Measurements from ENCODE around the gene XKR8.
A peak's percentile ranks its signal among the peaks of the same experiment; 100 is the strongest.

The XKR8 gene, protein sequence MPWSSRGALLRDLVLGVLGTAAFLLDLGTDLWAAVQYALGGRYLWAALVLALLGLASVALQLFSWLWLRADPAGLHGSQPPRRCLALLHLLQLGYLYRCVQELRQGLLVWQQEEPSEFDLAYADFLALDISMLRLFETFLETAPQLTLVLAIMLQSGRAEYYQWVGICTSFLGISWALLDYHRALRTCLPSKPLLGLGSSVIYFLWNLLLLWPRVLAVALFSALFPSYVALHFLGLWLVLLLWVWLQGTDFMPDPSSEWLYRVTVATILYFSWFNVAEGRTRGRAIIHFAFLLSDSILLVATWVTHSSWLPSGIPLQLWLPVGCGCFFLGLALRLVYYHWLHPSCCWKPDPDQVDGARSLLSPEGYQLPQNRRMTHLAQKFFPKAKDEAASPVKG

DNA sequence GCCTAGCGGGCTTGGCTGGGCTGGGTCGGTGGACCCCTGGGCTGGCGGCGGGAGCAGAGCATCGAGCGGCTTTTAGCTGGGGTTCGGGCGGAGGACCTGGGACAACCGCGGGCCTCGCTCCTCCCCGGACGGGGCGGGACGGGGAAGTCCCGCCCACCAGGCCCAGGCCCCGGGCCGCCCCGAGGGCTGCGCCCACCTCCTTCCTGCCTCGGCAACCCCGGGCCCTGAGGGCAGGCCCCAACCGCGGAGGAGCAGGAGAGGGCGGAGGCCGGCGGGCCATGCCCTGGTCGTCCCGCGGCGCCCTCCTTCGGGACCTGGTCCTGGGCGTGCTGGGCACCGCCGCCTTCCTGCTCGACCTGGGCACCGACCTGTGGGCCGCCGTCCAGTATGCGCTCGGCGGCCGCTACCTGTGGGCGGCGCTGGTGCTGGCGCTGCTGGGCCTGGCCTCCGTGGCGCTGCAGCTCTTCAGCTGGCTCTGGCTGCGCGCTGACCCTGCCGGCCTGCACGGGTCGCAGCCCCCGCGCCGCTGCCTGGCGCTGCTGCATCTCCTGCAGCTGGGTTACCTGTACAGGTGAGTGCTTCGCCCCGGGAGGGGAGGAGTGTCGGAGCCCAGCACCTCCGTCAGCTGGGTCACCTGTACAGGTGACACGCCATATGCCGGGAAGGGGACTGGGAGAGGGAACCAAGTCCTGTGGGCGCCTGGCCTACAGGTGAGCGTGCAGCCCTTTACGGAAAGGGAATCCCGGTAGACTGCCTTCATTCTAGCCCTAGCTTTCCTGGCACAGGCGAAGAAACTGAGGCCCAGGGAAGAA is at the start of gene XKR8:
Gene XKR8, plus strand, starts transcription at position 182 of the 812 bp plus-strand sequence. Its CDS starts 97 bp downstream, at position 279.
- peak; percentile 97 for DNase-seq (ENCODE audit: low spot score)

DNA sequence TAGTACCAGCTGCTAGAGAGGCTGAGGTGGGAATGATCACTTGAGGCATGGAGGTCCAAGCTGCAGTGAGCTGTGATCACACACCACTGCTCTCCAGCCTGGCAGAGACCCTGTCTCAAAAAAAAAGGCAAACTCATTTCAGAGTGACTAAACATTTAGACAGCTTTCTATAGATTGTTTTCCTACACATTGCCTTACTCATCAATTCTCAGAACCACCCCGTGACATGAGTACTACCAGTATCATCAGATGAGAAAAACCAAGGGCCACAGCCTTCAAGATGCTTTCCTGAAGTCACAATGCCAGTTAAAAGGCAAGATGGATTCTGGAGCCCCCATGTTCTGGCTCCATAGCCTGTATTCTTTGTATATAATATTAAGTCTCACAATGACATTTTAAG is 47.3 kb upstream of the XKR8 start:
- no peak for DNase-seq (ENCODE audit: low spot score)

DNA sequence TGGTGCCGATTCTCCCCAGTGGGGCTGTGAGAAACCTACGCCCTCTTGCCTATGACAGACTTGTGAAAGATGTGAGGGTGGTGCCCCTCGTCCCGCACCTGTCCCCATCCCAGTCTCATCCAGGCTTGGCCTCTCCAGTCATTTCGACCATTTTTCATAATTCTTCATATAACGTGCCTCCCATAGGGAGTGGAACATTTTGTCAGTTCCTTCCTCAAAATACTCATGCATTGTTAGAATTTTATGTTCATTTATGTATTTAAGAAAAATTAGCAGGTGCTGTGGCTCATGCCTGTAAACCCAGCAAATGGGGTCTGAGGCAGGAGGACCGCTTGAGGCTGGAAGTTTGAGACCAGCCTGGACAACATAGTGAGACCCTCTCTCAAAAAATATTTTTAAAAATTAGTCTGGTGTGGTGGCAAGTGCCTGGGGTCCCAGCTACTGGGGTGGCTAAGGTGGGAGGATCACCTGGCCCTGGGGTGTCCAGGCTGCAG is 44.6 kb upstream of the XKR8 start:
- DNase-seq (ENCODE audit: low spot score), result no peak

DNA sequence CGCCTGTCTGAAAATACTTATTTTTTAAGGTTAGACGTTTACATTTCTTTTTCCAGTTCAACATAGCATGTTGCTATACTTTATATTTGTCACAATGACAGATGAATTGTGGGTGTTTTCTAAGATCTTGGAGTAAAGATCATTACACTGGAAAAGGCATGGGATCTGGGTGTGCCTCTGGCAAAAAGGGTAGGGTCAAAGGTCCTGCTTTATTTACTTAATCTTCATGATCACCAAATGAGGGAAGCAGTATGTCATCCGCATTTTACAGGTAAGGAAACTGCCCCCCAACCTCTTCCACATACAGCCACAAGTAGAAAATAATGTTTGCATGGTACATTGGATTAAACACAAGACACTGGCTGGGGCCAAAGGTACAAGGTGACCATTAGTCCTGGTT is 37.5 kb upstream of the XKR8 start:
- no peak for DNase-seq (ENCODE audit: low spot score)

DNA sequence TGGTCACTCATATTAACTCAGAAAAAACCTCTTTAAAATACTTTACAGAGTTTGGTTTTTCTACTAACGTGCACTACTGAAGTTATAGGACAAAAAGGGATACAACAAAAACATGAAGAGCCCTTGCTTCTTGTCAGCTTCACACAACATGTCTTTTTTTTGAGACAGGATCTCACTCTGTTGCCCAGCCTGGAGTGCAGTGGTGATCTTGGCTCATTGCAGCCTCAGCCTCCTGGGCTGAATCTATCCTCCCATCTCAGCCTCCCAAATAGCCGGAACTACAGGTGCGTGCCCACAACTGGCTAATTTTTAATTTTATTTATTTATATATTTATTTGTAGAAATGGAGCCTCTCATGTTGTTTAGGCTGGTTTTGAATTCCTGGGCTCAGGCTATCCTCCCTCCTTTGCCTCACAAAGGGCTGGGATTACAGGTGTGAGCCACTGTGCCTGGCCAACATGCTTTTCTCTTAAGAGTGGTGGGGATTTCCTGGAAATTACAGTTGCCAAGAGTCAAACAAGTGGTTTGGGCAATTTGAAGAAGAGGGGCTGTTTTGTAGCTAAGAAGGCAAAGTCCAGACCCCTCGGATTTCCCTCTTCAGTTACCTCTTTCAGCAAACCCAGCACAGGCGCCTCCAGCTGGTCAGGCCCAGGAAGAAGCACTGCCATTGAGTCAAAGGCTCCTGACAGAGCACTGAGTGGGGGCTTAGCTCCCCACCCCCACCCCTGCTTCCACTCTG is 31.4 kb upstream of the XKR8 start:
- no peak for DNase-seq (ENCODE audit: low spot score)

DNA sequence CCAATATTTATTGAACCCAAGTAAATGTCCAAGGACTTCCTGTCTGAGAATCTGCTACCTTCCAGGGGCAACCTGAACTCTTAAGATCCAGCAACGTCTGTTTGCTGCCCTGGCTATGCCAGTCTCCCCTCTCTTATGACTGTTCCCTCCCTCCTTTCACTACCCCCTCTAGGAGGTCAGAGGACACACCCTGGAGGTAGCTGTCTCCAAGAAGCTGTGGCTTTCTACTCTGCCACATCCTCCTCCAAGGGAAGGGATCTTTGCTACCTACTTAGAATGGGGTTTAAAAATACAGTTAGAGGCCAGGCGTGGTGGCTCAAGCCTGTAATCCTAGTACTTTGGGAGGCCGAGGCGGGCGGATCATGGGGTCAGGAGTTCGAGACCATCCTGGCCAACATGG is 28.6 kb upstream of the XKR8 start:
- no peak for DNase-seq (ENCODE audit: low spot score)

DNA sequence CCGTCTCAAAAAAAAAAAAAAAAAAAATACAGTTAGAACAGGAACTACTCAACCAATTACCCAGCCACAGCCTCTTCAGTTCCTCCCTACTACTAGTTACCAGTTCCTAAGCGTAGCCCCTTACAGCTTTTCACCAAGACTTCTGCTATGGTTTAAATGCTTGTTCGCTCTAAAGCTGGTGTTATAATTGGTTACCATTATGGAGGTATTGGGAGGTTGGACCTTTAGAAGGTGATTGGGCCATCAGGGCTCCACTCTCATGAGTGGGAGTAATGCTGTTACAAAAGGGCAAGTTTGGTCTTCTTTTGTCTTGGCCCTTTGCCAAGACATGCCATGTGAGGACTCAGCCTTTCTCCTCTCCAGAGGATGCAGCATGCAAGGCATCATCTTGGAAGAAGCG is 28.0 kb upstream of the XKR8 start:
- no peak for DNase-seq (ENCODE audit: low spot score)

DNA sequence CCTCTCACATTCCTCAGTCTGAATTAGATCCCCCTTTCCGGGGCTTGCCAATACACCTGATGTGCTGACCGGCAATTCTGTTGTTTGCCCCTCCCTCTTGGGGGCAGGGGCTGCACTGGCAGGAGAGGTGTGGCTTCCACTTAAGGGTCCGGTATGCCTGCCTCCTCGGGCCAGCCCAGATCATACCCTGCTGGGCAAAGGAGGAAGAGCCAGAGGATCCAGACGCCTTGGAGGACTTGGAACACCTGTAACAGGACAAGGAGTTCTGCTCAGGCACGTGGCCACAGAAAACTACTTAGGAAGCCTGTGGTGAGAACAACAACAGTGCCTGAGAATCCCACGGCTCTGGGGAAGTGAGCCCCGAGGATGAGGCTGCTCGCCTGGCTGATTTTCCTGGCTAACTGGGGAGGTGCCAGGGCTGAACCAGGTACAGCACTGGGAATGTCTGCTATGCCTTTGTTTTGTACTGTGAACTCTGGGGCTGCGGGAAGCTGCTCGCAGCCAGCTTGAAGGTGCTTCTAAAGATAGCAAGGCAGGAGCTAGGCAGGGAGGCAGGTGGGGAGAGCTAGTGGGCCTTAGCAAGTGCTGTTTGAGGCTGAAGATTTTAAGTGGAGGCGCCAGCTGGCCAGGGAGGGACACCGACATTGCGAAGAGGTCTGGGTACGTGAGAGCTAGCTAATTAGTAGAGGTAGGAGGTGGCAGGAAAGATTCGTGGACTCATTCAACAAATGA is 24.8 kb upstream of the XKR8 start, which contains the start of gene SMPDL3B:
Gene SMPDL3B, plus strand, starts transcription at position 183 of the 732 bp plus-strand sequence. Its CDS starts 184 bp downstream, at position 367.
- DNase-seq (ENCODE audit: low spot score), result peak; percentile 20

DNA sequence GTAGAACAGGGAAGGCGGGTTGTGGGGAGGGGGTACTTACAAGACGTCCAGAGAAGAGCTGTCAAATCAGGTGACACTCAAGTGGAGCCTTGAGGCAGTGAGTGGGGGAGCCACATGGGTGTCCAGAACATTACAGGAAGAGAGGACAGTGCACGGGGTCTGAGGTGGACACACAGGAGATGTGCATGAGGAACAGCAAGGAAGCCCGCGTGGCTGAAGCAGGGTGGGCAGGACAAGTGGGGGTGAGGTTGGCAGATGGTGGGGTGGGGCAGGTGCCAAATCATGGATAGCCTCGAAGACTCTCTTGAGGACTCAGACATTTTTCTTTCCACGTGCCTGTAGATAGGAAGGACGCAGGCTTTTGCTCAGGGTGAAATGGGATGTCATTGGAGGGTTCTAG is 24.1 kb upstream of the XKR8 start:
- DNase-seq (ENCODE audit: low spot score), result peak; percentile 7

DNA sequence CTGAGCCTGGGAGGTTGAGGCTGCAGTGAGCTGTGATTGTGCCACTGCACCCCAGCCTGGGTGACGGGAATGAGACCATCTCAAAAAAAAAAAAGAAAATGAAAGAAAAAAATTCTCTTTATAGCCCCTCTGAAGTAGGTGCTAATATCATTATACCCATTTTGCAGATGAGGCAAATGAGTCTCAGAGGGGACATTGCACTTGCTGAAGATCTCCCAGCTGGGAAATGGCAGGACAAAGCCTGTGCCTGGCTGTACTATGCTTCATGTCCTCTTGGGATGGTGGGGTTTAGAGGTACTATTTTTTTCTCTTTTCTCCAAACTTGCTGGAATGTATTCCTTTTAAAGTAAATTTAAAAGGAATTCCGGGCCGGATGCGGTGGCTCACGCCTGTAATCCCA is 23.4 kb upstream of the XKR8 start:
- DNase-seq (ENCODE audit: low spot score), result no peak

DNA sequence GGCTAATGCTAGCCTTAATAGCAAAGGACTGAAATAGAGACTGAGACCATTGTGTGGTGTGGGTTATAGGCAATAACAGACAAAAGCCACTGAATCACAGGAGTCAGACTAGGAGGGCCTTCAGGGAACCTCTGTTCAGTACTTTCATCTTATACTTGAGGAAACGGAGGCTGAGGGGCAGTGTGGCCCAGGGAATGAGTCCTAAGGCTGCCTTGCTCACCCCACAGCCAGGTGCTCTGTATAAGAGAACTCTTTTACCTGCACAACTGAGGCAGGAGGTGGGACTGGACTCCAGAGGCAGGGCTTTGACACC is 22.3 kb upstream of the XKR8 start:
- no peak for DNase-seq (ENCODE audit: low spot score)

DNA sequence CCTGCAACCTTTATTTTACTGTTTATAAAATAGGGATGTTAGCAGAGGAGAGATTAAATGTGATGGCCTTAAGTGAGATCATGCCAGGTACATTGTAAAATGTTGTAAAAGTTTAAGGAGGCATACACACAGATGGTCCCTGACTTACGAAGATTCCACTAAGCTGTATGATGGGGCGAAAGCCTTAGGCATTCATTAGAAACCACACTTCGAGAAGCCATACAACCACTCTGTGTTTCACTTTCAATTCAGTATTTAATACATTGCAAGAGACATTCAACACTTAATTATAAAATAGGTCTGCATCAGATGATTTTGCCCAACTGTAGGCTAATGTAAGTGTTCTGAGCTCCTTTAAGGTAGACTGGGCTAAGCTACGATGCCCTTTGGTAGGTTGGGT is 21.3 kb upstream of the XKR8 start:
- DNase-seq (ENCODE audit: low spot score), result no peak

DNA sequence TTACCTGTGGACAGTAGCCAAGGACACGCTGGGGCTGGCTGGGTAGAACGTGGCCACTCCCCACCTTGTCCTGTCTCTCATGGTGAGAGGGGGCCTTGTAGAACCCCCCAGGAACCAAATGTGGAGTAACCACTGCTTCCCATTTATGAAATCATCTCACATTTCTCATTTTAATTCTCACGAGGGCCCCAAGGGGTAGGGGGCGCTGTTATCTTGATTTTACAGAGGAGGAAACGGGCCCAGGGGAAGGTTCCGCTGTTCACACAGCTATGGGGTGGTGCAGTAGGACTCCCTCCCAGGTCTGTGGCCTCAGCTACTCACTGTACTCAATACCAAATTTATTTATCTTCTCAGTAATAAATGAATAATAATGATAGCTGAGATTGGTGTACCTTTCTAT is 19.5 kb upstream of the XKR8 start:
- DNase-seq (ENCODE audit: low spot score), result peak; percentile 67

DNA sequence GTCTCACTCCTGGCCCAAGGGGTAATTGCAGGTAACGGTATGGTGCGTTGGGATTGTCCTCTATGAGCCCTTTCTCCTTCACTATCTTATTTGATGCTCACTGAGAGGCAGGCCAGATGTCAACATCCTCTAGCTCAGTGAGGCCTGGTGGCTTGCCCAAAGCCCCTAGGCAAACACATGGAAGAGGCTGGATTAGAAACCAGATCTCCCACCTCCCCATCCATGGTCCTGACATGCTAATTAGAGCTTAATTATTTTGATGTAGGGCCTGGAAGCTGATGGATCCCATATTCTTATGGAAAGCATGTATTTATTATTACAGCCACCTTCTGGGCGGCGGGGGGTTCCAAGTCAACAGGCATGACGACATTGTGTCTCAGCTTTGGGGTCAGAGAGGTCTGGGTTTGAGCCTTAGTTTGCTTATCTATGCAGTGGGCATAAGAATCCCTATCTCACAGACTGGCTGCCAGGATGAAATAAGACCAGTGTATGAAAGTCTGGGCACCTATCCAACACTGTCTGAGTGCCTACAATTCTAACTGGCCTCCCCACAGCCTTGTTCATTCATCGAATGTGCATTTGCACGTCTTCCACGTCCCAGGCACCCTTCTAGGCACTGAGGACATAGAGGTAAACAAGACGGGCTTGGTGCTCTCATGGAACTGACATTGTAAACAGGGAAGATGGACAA is 18.8 kb upstream of the XKR8 start:
- no peak for DNase-seq (ENCODE audit: low spot score)

DNA sequence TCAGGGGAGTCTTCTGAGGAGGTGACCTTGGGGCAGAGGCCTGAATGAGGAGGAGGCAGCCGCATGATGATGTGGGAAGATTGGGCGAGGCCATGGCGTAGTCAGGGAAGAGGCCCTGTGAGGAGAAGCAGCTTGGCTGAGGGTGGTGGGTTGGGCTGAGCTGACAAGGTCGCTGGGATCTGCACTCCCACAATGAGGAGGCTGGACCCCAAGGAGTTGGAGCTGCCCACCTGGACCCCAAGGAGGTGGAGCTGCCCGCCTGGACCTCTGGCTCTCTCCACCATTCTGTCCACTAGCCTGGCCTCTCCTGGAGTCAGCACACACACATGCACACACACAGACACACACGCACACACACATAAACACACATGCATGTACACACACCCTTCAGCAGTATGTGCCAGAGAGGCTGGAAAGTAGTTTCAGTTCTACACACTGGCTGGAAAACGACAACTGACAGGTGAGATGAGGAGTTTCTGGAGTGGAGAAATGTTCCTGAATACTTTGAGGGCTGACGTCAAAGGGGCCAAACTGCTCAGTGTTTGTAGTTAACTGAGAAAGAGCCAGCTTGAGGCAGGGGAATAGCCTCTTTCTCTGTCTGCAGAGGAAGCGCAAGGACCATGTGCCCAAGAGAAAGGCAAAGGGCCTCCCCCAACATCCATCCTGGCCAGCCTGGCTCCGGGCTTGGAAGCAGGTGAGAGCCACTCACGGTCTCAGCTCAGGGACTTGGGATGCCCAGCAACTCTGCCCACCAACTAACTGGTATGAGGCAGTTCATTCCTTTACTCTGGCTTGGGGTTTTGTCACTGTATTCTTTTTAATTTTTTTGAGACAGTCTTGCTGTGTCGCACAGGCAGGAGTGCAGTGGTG is 17.9 kb upstream of the XKR8 start:
- DNase-seq (ENCODE audit: low spot score), result no peak

DNA sequence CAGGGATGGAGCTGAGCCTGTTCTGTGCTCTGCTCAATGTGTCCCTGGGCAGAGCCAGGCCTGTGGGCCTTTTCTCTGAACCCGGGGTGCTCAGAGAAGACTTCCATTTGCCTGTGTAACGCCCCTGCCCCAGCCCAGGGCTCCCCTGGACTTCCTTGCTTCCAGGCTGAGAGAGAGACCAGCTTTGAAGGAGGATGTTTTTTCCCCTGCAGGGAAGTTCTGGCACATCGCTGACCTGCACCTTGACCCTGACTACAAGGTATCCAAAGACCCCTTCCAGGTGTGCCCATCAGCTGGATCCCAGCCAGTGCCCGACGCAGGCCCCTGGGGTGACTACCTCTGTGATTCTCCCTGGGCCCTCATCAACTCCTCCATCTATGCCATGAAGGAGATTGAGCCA is 14.8 kb upstream of the XKR8 start:
- no peak for DNase-seq (ENCODE audit: low spot score)

DNA sequence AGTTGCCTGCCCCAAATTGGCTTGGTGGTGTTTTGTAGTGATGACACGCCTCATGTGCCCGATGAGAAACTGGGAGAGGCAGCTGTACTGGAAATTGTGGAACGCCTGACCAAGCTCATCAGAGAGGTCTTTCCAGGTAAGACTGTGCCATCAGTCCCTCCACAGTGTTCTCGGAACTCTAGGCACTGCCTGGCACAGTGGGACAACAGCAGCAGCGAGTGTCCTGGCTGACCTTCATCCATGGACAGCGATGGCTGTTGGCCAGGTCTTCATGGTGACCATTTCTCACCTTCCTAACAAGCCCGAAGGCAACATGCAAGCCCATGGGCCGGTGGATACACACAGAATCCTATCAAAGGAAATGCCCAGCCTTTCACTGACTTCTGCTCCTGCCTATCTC is 10.7 kb upstream of the XKR8 start:
- no peak for DNase-seq (ENCODE audit: low spot score)

DNA sequence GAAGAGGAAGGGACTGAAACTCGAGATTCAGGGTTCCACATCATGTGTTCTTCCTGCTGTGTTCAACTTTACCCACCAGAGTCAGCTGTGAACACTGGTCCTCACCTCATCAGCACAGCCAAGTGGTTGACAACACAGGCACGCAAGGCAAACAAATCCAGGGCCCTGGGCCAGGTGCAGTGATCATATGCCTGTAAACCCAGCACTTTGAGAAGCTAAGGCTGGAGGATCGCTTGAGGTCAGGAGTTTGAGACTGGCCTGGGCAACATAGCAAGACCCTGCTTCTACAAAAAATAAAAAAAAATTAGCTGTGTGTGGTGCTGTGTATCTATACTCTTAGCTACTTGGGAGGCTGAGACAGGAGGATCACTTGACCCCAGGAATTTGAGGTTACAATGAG is 8.4 kb upstream of the XKR8 start:
- no peak for DNase-seq (ENCODE audit: low spot score)

DNA sequence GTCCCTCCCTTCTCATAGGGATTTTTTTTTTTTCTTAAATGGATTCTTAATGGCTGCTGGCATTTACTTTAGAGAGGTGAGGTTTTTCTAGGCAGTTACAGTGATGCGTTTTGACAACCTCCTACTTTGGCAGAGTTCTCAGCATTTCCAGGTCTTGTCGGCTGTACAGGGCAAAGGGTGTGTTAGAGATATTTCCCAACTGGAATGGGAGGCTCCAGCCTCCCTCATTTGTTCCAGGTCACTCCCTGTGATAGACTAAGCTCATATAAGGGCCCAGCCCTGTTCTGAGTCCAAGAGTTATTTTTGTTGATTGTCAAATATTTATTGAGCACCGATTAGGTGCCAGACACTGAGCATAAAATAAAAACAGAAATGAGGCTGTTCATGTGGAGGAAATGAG is 7.6 kb upstream of the XKR8 start:
- DNase-seq (ENCODE audit: low spot score), result no peak

DNA sequence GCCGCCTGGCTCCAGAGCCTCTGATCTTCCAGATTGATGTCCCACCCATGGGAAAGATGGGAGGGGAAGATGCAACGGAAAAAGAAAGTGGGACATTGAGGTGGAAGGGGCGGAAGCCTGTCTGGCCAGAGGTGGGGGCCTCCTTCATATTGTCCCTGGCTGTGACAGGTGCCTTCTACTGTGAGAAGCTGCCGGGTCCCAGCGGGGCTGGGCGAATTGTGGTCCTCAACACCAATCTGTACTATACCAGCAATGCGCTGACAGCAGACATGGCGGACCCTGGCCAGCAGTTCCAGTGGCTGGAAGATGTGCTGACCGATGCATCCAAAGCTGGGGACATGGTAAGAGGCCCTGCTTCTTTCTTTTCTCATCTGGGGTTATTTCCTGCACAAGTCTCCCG is 5.6 kb upstream of the XKR8 start:
- DNase-seq (ENCODE audit: low spot score), result no peak
